Loucy (cell line): Measurements from ENCODE around the gene VIPR2.

Experiments
- H2AFZ ChIP-seq: fragments of 200-600 bp; sonication (generic); 2 replicates; pipeline ENCODE4 v1.6.0; 2016; ENCODE audit warnings: antibody characterized with exemption, mild to moderate bottlenecking, low read length, moderate library complexity
- H3F3A ChIP-seq: fragments of 200-600 bp; 2 replicates; pipeline ENCODE4 v1.6.0; 2016; ENCODE audit warnings: antibody characterized with exemption, low read depth, mild to moderate bottlenecking
- H3K27me3 ChIP-seq: fragments of 200-600 bp; sonication (generic); 2 replicates; pipeline ENCODE4 v1.6.1; 2014; ENCODE audit warnings: low read length, mild to moderate bottlenecking; ENCODE audit not compliant: insufficient read depth, poor library complexity, severe bottlenecking
- H3K36me3 ChIP-seq: fragments of 200-600 bp; sonication (generic); 2 replicates; pipeline ENCODE4 v1.6.1; 2016; ENCODE audit warnings: low read length; ENCODE audit not compliant: insufficient read depth
- H3K4me1 ChIP-seq: fragments of 200-600 bp; sonication (generic); 2 replicates; pipeline ENCODE4 v1.5.1; 2014; ENCODE audit warnings: low read length, mild to moderate bottlenecking; ENCODE audit not compliant: insufficient read depth, poor library complexity, severe bottlenecking
- H3K4me2 ChIP-seq: fragments of 200-600 bp; sonication (generic); 2 replicates; pipeline ENCODE4 v1.6.0; 2014; ENCODE audit warnings: antibody characterized with exemption, low read length, low read depth, mild to moderate bottlenecking; ENCODE audit not compliant: poor library complexity, severe bottlenecking
- H3K4me3 ChIP-seq: fragments of 200-600 bp; sonication (generic); 2 replicates; pipeline ENCODE4 v1.5.1; 2014; ENCODE audit warnings: low read length, mild to moderate bottlenecking, mixed read lengths; ENCODE audit not compliant: poor library complexity, severe bottlenecking
- H3K79me2 ChIP-seq: fragments of 200-600 bp; sonication (generic); 2 replicates; pipeline ENCODE4 v1.6.1; 2014; ENCODE audit warnings: low read length; ENCODE audit not compliant: insufficient read depth
- H3K9ac ChIP-seq: fragments of 200-600 bp; sonication (generic); 2 replicates; pipeline ENCODE4 v1.6.0; 2014; ENCODE audit warnings: mild to moderate bottlenecking, low read depth, low read length, moderate library complexity; ENCODE audit not compliant: poor library complexity, severe bottlenecking
- H3K9me2 ChIP-seq: fragments of 200-600 bp; sonication (generic); replicated peaks from 2 replicates; pipeline ENCODE4 v1.6.1; 2016; ENCODE audit warnings: low read depth, low read length, mixed read lengths
- H3K9me3 ChIP-seq: fragments of 200-600 bp; sonication (generic); 2 replicates; pipeline ENCODE4 v1.6.1; 2014; ENCODE audit warnings: mild to moderate bottlenecking, antibody characterized with exemption, low read length, low read depth; ENCODE audit not compliant: insufficient read depth
- H4K20me1 ChIP-seq: fragments of 200-600 bp; sonication (generic); 2 replicates; pipeline ENCODE4 v1.6.0; 2014; ENCODE audit warnings: antibody characterized with exemption, low read length, mild to moderate bottlenecking; ENCODE audit not compliant: insufficient read depth, poor library complexity, severe bottlenecking
- EZH2phosphoT487 ChIP-seq: fragments of 200-600 bp; IDR thresholded peaks from 2 replicates; pipeline ENCODE4 v1.6.1; 2018; ENCODE audit warnings: antibody characterized with exemption, mild to moderate bottlenecking, moderate library complexity, borderline replicate concordance
- TF ChIP-seq, protein P1 (sequence below): fragments of 200-600 bp; sonication (generic); conservative IDR thresholded peaks from 2 replicates; pipeline ENCODE4 v1.5.1; 2014; ENCODE audit warnings: mild to moderate bottlenecking, antibody characterized with exemption, low read length

VIPR2 gene

DNA sequence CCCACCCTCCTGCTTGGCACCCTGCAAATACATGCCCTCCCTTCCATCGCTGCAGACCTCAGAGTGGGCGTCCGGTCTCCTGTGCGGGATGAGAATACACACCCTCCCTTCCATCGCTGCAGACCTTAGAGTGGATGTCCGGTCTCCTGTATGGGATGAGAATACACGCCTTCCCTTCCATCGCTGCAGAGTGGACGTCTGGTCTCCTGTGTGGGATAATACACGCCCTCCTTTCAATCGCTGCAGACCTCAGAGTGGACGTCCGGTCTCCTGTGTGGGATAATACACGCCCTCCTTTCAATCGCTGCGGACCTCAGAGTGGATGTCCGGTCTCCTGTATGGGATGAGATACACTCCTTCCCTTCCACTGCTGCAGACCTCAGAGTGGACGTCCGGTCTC lies 128.1 kb downstream of the VIPR2 start:
- Histone ChIP-seq H3K36me3 (no peaks in the 10 kb centered on the region), H2AFZ (no peak overlapping the region), H3K9ac (no peak overlapping the region), H3K9me2 (no peaks in the 10 kb centered on the region), H3F3A (no peaks in the 10 kb centered on the region), H3K27me3 (no peaks in the 10 kb centered on the region), H3K79me2 (no peaks in the 10 kb centered on the region), H3K9me3 (peaks cover 9% of the 10 kb centered on the region; the same call in 1 of the 2 replicates), H3K4me2 (no peak overlapping the region), H4K20me1 (no peaks in the 10 kb centered on the region), H3K4me3 (no peak overlapping the region), H3K4me1 (no peaks in the 10 kb centered on the region)
- TF ChIP-seq EZH2phosphoT487, result no peak
- TF ChIP-seq, protein P1, sequence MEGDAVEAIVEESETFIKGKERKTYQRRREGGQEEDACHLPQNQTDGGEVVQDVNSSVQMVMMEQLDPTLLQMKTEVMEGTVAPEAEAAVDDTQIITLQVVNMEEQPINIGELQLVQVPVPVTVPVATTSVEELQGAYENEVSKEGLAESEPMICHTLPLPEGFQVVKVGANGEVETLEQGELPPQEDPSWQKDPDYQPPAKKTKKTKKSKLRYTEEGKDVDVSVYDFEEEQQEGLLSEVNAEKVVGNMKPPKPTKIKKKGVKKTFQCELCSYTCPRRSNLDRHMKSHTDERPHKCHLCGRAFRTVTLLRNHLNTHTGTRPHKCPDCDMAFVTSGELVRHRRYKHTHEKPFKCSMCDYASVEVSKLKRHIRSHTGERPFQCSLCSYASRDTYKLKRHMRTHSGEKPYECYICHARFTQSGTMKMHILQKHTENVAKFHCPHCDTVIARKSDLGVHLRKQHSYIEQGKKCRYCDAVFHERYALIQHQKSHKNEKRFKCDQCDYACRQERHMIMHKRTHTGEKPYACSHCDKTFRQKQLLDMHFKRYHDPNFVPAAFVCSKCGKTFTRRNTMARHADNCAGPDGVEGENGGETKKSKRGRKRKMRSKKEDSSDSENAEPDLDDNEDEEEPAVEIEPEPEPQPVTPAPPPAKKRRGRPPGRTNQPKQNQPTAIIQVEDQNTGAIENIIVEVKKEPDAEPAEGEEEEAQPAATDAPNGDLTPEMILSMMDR, result no peak

DNA sequence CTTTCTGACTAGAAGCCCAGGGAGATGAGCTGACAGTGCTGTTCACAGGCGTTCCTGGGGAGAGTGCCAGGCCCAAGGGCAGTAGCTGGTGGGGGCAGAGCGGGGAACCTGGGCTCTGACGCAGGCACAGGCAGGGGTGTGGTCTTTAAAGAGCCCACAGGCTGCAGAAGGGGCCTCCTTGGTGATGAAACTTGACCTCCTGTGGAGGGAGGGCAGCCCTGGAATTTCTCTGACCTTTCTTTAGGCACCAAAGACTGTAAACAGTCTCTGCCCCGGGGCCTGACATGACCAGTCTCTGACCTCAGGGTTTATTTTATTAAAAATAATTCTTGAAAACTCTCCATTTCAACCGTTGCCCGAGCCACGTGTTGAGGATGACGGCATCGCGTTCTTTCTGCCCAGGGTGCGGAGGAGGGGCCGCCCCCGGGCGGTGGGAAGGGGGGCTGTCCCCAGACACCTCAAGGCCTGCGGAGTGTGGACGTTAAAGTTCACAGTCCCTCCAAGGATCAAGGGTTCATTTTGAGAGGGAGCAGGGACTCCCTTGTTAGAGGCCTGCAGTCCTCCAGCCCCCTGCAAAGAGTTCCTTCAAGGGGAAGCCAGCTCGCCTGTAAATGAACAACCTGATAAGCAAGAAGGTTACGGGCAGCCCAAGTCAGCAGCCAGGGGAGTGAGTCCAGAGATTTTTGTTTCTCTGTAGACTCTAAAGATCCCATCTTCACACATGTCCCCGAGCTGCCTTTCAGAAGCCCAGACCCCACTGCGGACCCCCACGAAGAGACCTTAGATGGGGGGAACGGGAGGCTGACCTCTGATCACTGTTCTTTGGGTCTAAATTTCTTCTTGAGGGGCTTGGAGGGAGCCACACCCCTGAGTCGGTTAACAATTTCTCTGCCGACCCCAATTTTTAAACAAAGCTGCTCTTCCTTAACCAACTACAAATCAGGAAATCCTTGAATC lies 128.9 kb downstream of the VIPR2 start:
- Histone ChIP-seq H3K4me2 (no peak overlapping the region), H3K4me1 (no peaks in the 10 kb centered on the region), H2AFZ (no peak overlapping the region), H3K9me3 (peaks cover 6% of the 10 kb centered on the region; the same call in 1 of the 2 replicates), H3F3A (no peaks in the 10 kb centered on the region), H3K79me2 (no peaks in the 10 kb centered on the region), H3K27me3 (no peaks in the 10 kb centered on the region), H3K9me2 (no peaks in the 10 kb centered on the region), H4K20me1 (no peaks in the 10 kb centered on the region), H3K9ac (no peak overlapping the region), H3K36me3 (no peaks in the 10 kb centered on the region), H3K4me3 (no peak overlapping the region)
- no peak for TF ChIP-seq EZH2phosphoT487
- TF ChIP-seq, protein P1, result no peak

DNA sequence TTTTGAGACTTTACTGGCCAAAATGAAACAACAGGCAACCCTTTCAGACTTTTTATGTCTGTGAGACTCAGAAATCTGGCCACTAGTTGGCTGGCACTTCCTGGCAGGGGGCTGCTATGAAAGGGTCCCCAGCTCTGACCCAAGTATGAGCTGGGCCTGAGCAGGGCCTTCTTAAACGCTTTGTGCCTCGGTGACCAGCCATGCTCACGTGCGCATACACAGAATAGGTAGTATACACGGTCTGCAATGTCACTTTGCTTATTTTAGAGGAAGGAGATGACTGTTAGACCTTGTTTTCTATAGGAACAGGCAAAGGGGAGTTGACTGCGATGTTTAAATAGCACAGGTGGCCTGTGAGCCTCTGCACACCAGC lies 129.6 kb downstream of the VIPR2 start:
- H3K4me2 ChIP-seq, result no peak overlapping the region
- H3K4me3 ChIP-seq, result no peak overlapping the region
- H2AFZ ChIP-seq, result no peak overlapping the region
- no peaks in the 10 kb centered on the region for H3K36me3 ChIP-seq
- H3K27me3 ChIP-seq, result no peaks in the 10 kb centered on the region
- peaks cover under 1% of the 10 kb centered on the region; the same call in 1 of the 2 replicates for H3K9me3 ChIP-seq
- H4K20me1 ChIP-seq, result no peaks in the 10 kb centered on the region
- H3K9ac ChIP-seq, result no peak overlapping the region
- no peaks in the 10 kb centered on the region for H3K4me1 ChIP-seq
- TF ChIP-seq, protein P1, result no peak
- TF ChIP-seq EZH2phosphoT487, result no peak
- no peaks in the 10 kb centered on the region for H3F3A ChIP-seq
- H3K79me2 ChIP-seq, result no peaks in the 10 kb centered on the region
- no peaks in the 10 kb centered on the region for H3K9me2 ChIP-seq
